ENCODE data around the gene CCDC30.

CCDC30 gene

DNA sequence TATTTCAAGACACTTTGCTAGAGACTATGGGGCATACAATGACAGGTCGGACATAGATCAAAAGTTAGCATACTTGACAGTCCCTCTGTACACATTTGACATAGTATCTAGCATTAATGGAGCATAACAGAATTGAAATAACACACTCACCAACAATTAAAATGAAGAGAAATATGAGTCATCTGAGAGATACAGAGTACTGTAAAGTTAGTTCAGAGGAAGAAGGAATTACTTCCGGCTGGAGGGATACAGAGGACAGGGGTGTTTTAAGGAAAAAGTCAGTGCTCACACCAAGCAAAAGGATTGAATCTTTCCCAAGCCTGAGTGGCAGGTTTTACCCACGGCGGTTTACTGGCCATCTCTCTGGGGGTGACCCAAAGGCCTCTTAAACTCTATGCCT is 9.7 kb upstream of the CCDC30 start:
- Histone ChIP-seq H3K4me2 (no peak overlapping the region), H3K27me3 (ENCODE audit: insufficient read depth, low read depth) (no peaks in the 10 kb centered on the region), H3K9ac (no peak overlapping the region), H3K4me3 (IDR thresholded peaks at IDR 0.05; ENCODE audit: insufficient read depth, low read depth, low read length) (no peak overlapping the region), H4K20me1 (ENCODE audit: insufficient read depth) (no peaks in the 10 kb centered on the region), H2AFZ (ENCODE audit: low read depth) (no peak overlapping the region), H3K79me2 (ENCODE audit: insufficient read depth, low read depth) (no peaks in the 10 kb centered on the region), H3K27ac (no peak overlapping the region), H3K36me3 (ENCODE audit: insufficient read depth) (no peaks in the 10 kb centered on the region), H3K4me1 (ENCODE audit: low read depth, poor library complexity, severe bottlenecking) (peaks cover 4% of the 10 kb centered on the region)
- TF ChIP-seq, protein P1, sequence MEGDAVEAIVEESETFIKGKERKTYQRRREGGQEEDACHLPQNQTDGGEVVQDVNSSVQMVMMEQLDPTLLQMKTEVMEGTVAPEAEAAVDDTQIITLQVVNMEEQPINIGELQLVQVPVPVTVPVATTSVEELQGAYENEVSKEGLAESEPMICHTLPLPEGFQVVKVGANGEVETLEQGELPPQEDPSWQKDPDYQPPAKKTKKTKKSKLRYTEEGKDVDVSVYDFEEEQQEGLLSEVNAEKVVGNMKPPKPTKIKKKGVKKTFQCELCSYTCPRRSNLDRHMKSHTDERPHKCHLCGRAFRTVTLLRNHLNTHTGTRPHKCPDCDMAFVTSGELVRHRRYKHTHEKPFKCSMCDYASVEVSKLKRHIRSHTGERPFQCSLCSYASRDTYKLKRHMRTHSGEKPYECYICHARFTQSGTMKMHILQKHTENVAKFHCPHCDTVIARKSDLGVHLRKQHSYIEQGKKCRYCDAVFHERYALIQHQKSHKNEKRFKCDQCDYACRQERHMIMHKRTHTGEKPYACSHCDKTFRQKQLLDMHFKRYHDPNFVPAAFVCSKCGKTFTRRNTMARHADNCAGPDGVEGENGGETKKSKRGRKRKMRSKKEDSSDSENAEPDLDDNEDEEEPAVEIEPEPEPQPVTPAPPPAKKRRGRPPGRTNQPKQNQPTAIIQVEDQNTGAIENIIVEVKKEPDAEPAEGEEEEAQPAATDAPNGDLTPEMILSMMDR (conservative IDR thresholded peaks at IDR 0.05; ENCODE audit: low read depth, low read length) = no peak

DNA sequence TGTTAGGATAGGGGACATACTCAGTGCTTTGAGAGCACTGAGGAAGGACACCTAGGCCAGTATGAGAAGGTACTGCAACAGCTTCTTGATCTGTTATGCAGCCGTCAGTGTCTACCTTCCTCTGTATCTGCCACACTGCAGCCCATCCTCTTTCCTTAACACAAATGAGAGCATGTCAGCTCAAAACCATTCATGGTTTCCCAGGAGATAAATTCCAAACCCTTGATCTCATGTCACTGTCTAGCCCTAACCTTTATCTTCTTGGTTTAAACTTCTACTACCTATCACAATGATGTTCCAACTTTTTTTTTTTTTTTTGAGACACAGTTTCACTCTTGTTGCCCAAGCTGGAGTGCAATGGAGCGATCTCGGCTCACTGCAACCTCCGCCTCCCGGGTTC is 8.7 kb upstream of the CCDC30 start:
- Histone ChIP-seq H3K4me3 (IDR thresholded peaks at IDR 0.05; ENCODE audit: insufficient read depth, low read depth, low read length) (no peak overlapping the region), H3K27ac (no peak overlapping the region), H2AFZ (ENCODE audit: low read depth) (no peak overlapping the region), H3K4me2 (no peak overlapping the region), H3K79me2 (ENCODE audit: insufficient read depth, low read depth) (no peaks in the 10 kb centered on the region), H3K4me1 (ENCODE audit: low read depth, poor library complexity, severe bottlenecking) (peaks cover 4% of the 10 kb centered on the region), H3K9ac (no peak overlapping the region), H3K27me3 (ENCODE audit: insufficient read depth, low read depth) (no peaks in the 10 kb centered on the region), H4K20me1 (ENCODE audit: insufficient read depth) (no peaks in the 10 kb centered on the region), H3K36me3 (ENCODE audit: insufficient read depth) (no peaks in the 10 kb centered on the region)
- TF ChIP-seq, protein P1 (conservative IDR thresholded peaks at IDR 0.05; ENCODE audit: low read depth, low read length) = no peak

DNA sequence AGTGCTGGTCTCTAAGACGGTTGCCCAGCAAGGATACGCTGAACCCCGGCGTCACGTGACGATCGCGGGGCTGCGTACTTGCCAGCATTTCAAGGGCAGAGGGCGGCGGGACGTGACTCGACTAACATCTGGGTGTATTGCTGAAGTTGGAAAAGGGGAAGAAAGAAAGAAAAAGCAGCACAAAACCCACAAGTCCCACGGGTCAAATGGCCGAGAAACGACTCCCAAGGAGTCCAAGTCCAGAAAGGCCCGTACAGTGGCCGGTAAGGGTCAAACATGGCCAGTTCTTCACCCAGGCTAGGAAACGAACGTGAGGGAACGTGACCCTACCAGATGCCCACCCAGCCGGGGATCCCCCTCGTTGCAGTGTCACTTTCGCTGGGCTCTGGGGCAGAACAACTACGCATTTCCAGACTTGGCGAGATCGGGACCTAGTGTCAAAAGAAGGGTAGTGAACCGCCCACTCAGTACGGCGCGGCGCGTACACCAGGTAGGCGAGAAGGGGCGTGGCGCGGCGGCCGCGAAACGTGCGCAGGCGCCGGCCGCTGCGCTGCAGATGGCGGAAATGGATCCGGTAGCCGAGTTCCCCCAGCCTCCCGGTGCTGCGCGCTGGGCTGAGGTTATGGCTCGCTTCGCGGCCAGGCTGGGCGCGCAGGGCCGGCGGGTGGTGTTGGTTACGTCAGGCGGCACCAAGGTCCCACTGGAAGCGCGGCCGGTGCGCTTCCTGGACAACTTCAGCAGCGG is 6.9 kb upstream of the CCDC30 start, which contains the start of the genes PPCS and ZMYND12:
Gene PPCS, plus strand, starts transcription at position 534 of the 744 bp plus-strand sequence. Its CDS starts 23 bp downstream, at position 557.
Gene ZMYND12, minus strand, starts transcription at position 13 of the 744 bp plus-strand sequence. CDS start 25 bp downstream, outside the sequence.
- TF ChIP-seq, protein P1 (conservative IDR thresholded peaks at IDR 0.05; ENCODE audit: low read depth, low read length) = no peak
- Histone ChIP-seq H3K4me1 (ENCODE audit: low read depth, poor library complexity, severe bottlenecking) (peaks cover 4% of the 10 kb centered on the region), H3K4me3 (IDR thresholded peaks at IDR 0.05; ENCODE audit: insufficient read depth, low read depth, low read length) (peak within 1 kb of the TSS; percentile 81), H3K36me3 (ENCODE audit: insufficient read depth) (no peaks in the 10 kb centered on the region), H2AFZ (ENCODE audit: low read depth) (peak within 1 kb of the TSS; percentile 99), H4K20me1 (ENCODE audit: insufficient read depth) (no peaks in the 10 kb centered on the region), H3K27ac (peak within 1 kb of the TSS; percentile 82), H3K27me3 (ENCODE audit: insufficient read depth, low read depth) (no peaks in the 10 kb centered on the region), H3K79me2 (ENCODE audit: insufficient read depth, low read depth) (no peaks in the 10 kb centered on the region), H3K4me2 (peak within 1 kb of the TSS; percentile 77), H3K9ac (peak within 1 kb of the TSS; percentile 91)

DNA sequence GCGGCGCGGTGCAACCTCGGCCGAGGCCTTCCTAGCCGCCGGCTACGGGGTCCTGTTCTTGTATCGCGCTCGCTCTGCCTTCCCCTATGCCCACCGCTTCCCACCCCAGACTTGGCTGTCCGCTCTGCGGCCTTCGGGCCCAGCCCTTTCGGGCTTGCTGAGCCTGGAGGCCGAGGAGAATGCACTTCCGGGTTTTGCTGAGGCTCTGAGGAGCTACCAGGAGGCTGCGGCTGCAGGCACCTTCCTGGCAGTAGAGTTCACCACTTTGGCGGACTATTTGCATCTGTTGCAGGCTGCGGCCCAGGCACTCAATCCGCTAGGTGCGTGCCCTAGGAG is 6.4 kb upstream of the CCDC30 start:
- H2AFZ ChIP-seq (ENCODE audit: low read depth) = peak overlapping the region; percentile 99

More for the DNA sequence above, 6.4 kb upstream of the CCDC30 start:
- Histone ChIP-seq H3K36me3 (ENCODE audit: insufficient read depth) (no peaks in the 10 kb centered on the region), H3K79me2 (ENCODE audit: insufficient read depth, low read depth) (no peaks in the 10 kb centered on the region), H3K27ac (peak overlapping the region; percentile 82), H3K27me3 (ENCODE audit: insufficient read depth, low read depth) (no peaks in the 10 kb centered on the region), H3K4me2 (peak overlapping the region; percentile 77), H3K4me3 (IDR thresholded peaks at IDR 0.05; ENCODE audit: insufficient read depth, low read depth, low read length) (peak overlapping the region; percentile 81), H4K20me1 (ENCODE audit: insufficient read depth) (no peaks in the 10 kb centered on the region), H3K4me1 (ENCODE audit: low read depth, poor library complexity, severe bottlenecking) (peaks cover 4% of the 10 kb centered on the region), H3K9ac (peak overlapping the region; percentile 91)
- TF ChIP-seq, protein P1 (conservative IDR thresholded peaks at IDR 0.05; ENCODE audit: low read depth, low read length) = no peak

Data from KMS-11 (cell line).